A172 (cell line): ENCODE measurements around the gene MAPKAPK5. TPM values are rescaled to one million over a fixed set of nuclear protein-coding genes. Genes with fewer than 3 reads are reported as not detected.

Experiments
- total RNA-seq: library from RNA; depleted of rRNA; stranded (reverse); fragments of >200 nt; shearing (Covaris generic); gene quantifications from 2 replicates; pipeline ENCODE4 v1.2.3, GENCODE V29; 2014; rRNA removed

The MAPKAPK5 gene
- total RNA-seq, 1 experiment from 2014 or later, result 43.8 TPM

Other genes with a start within 250 kb of the MAPKAPK5 start
- 11.1 and 25.6 TPM in 2 replicates for gene ATXN2, start 242.9 kb upstream of the MAPKAPK5 start, total RNA-seq
- 12.4 and 13.6 TPM in 2 replicates for gene BRAP, start 156.3 kb upstream of the MAPKAPK5 start, total RNA-seq
- gene ACAD10, start 156.2 kb upstream of the MAPKAPK5 start, total RNA-seq, result 3.4 and 10.9 TPM in 2 replicates
- not detected in 2 replicates for gene ALDH2, start 75.3 kb upstream of the MAPKAPK5 start, total RNA-seq
- gene TMEM116, start 170.9 kb downstream of the MAPKAPK5 start, total RNA-seq, result 22.1 and 24.4 TPM in 2 replicates
- 80.8 and 82.6 TPM in 2 replicates for gene ERP29, start 171.2 kb downstream of the MAPKAPK5 start, total RNA-seq